Trophoblast cell (in vitro differentiated cells and primary cell): ENCODE results near the gene SETSIP.
"Not testable (repeated sequence)": the region's sequence is repeated elsewhere in the genome, so short reads cannot be mapped to it uniquely, and the experiment has no call there.

Experiments used
- DNase-seq, 2 donors: peaks; one replicate each; pipeline ENCODE4 v3.0.0-alpha.2; 2016
- H2AFZ ChIP-seq: 2 replicates; pipeline ENCODE4 v1.6.1; 2013; ENCODE audit warnings: low read length, moderate library complexity, mild to moderate bottlenecking; ENCODE audit not compliant: insufficient read depth, poor library complexity
- H2AK5ac ChIP-seq: 2 replicates; pipeline ENCODE4 v1.6.1; 2013; ENCODE audit warnings: mild to moderate bottlenecking, low read length
- H2BK120ac ChIP-seq: 2 replicates; pipeline ENCODE4 v1.6.1; 2013; ENCODE audit warnings: low read length, mild to moderate bottlenecking, moderate library complexity; ENCODE audit not compliant: insufficient read depth, poor library complexity
- H2BK12ac ChIP-seq: 2 replicates; pipeline ENCODE4 v1.6.1; 2013; ENCODE audit warnings: mild to moderate bottlenecking, low read length, moderate library complexity
- H2BK5ac ChIP-seq: 2 replicates; pipeline ENCODE4 v1.6.1; 2013; ENCODE audit warnings: low read length, low read depth, moderate library complexity, mild to moderate bottlenecking; ENCODE audit not compliant: poor library complexity
- H3K14ac ChIP-seq: 2 replicates; pipeline ENCODE4 v1.6.1; 2013; ENCODE audit warnings: mild to moderate bottlenecking, low read length
- H3K18ac ChIP-seq: 2 replicates; pipeline ENCODE4 v1.6.1; 2013; ENCODE audit warnings: mild to moderate bottlenecking, low read length
- H3K23ac ChIP-seq: 2 replicates; pipeline ENCODE4 v1.6.1; 2013; ENCODE audit warnings: low read length
- H3K27ac ChIP-seq: 2 replicates; pipeline ENCODE4 v1.5.1; 2013; ENCODE audit warnings: low read depth, mild to moderate bottlenecking, inconsistent platforms, low read length, moderate library complexity
- H3K27me3 ChIP-seq: 2 replicates; pipeline ENCODE4 v1.6.1; 2013; ENCODE audit warnings: inconsistent platforms, mild to moderate bottlenecking, low read length, moderate library complexity; ENCODE audit not compliant: insufficient read depth
- H3K36me3 ChIP-seq, 2 experiments: 1 replicate in 1 of 2; 2 replicates in 1 of 2; pipeline ENCODE4 v1.6.1; 2013; ENCODE audit warnings: low read length in 2 of 2, mild to moderate bottlenecking in 2 of 2, moderate library complexity in 1 of 2; ENCODE audit not compliant: insufficient read depth in 2 of 2, control insufficient read depth in 1 of 2
- H3K4ac ChIP-seq: 2 replicates; pipeline ENCODE4 v1.6.1; 2013; ENCODE audit warnings: low read depth, mild to moderate bottlenecking, low read length, moderate library complexity
- H3K4me1 ChIP-seq, 2 experiments: 1 replicate in 1 of 2; 2 replicates in 1 of 2; pipeline ENCODE4 v1.6.1; 2013; ENCODE audit warnings: low read length in 2 of 2, mild to moderate bottlenecking in 2 of 2, moderate library complexity in 1 of 2; ENCODE audit not compliant: insufficient read depth in 2 of 2, control insufficient read depth in 1 of 2
- H3K4me2 ChIP-seq: 2 replicates; pipeline ENCODE4 v1.6.1; 2013; ENCODE audit warnings: inconsistent platforms, mild to moderate bottlenecking, low read length, moderate library complexity
- H3K4me3 ChIP-seq: 2 replicates; pipeline ENCODE4 v1.5.1; 2013; ENCODE audit warnings: mild to moderate bottlenecking, low read depth, low read length, inconsistent platforms
- H3K79me1 ChIP-seq: one replicate; pipeline ENCODE4 v1.6.1; 2013; ENCODE audit warnings: low read length
- H3K79me2 ChIP-seq: 2 replicates; pipeline ENCODE4 v1.6.1; 2013; ENCODE audit warnings: low read length, mild to moderate bottlenecking; ENCODE audit not compliant: control insufficient read depth, insufficient read depth, poor library complexity
- H3K9ac ChIP-seq: 2 replicates; pipeline ENCODE4 v1.6.1; 2013; ENCODE audit warnings: mild to moderate bottlenecking, low read length
- H3K9me3 ChIP-seq: 2 replicates; pipeline ENCODE4 v1.6.1; 2013; ENCODE audit warnings: low read depth, mild to moderate bottlenecking, control low read depth, inconsistent platforms, low read length; ENCODE audit not compliant: insufficient read depth
- H4K12ac ChIP-seq: 2 replicates; pipeline ENCODE4 v1.6.1; 2013; ENCODE audit warnings: low read depth, mild to moderate bottlenecking, low read length, moderate library complexity
- H4K8ac ChIP-seq: 2 replicates; pipeline ENCODE4 v1.6.1; 2013; ENCODE audit warnings: low read depth, mild to moderate bottlenecking, low read length, moderate library complexity
- H4K91ac ChIP-seq: one replicate; pipeline ENCODE4 v1.6.1; 2013; ENCODE audit warnings: low read depth, mild to moderate bottlenecking, low read length, moderate library complexity
- WGBS: extraction: QIAGEN DNeasy Blood & Tissue Kit; methylation state at CpG from one replicate; pipeline ENCODE4 v1.1.7; 2013; ENCODE audit warnings: missing lambda C conversion rate; ENCODE audit not compliant: insufficient read length, insufficient coverage; ENCODE audit errors: extremely low coverage; 5-methylcytosine and 5-hydroxymethylcytosine counted together

The SETSIP gene

DNA sequence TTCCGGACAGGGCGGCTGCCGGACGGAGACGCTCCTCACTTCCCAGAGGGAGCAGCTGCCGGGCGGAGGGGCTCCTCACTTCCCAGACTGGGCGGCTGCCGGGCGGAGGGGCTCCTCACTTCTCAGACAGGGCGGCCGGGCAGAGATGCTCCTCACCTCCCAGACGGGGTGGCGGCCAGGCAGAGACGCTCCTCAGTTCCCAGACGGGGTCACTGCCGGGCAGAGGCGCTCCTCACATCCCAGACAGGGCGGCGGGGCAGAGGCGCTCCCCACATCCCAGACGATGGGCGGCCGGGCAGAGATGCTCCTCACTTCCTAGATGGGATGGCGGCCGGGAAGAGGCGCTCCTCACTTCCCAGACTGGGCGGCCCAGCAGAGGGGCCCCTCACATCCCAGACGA lies 49.2 kb downstream of the SETSIP start:
- H3K27ac ChIP-seq, H2AK5ac ChIP-seq, H3K4me3 ChIP-seq, H2BK120ac ChIP-seq, H3K4ac ChIP-seq, H4K8ac ChIP-seq, H4K91ac ChIP-seq, H2BK5ac ChIP-seq, H3K23ac ChIP-seq, H3K18ac ChIP-seq, H3K4me1 ChIP-seq, H3K14ac ChIP-seq, H3K36me3 ChIP-seq, H3K79me2 ChIP-seq, H2AFZ ChIP-seq, H3K79me1 ChIP-seq, H3K27me3 ChIP-seq, H3K9ac ChIP-seq, H2BK12ac ChIP-seq, H4K12ac ChIP-seq, H3K9me3 ChIP-seq, H3K4me2 ChIP-seq, DNase-seq: not testable (repeated sequence)
- WGBS, result no CpG with 5 or more reads among the region's 29 CpGs
